ENCODE results near the gene SELE.
"Not testable (repeated sequence)": the region's sequence is repeated elsewhere in the genome, so short reads cannot be mapped to it uniquely, and the experiment has no call there.

The SELE gene

DNA sequence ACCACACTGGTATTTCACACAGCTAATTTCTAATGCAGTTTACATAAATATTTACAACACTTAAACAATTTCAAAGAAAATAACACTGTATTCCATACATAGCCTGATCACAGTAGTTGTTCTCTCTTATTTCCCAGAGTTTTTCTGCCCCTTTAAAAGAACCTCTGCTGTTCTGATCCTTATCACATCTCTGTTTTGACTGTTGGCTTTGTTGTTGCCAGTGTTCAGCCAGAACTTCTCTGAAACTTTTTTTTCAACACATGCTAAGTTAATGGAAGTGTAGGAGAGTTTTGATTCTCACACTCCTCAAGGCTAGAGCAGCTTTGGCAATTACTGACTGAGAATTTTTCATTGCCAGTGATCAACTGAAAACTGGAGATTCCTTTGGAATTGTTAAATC, 11.1 kb downstream of the SELE start:
- DNase-seq (ENCODE audit: low spot score): no peak

DNA sequence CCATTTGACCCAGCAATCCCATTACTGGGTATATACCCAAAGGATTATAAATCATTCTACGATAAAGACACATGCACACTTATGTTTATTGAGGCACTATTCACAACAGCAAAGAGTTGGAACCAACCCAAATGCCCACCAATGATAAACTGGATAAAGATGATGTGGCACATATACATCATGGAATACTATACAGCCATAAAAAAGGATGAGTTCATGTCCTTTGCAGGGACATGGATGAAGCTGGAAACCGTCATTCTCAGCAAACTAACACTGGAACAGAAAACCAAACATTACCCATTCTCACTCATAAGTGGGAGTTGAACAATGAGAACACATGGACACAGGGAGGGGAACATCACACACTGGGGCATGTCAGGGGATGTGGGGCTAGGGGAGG, 18.8 kb downstream of the SELE start:
- not testable (repeated sequence) for DNase-seq (ENCODE audit: low spot score)

DNA sequence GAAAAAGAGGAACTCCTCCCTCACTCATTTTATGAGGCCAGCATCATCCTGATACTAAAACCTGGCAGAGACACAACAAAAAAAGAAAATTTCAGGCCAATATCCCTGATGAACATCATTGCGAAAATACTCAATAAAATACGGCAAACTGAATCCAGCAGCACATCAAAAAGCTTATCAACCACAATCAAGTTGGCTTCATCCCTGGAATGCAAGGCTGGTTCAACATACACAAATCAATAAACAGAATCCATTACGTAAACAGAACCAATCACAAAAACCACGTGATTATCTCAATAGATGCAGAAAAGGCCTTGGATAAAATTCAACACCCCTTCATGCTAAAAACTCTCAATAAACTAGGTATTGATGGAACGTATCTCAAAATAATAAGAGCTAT, 20.8 kb downstream of the SELE start:
- not testable (repeated sequence) for DNase-seq (ENCODE audit: low spot score)

DNA sequence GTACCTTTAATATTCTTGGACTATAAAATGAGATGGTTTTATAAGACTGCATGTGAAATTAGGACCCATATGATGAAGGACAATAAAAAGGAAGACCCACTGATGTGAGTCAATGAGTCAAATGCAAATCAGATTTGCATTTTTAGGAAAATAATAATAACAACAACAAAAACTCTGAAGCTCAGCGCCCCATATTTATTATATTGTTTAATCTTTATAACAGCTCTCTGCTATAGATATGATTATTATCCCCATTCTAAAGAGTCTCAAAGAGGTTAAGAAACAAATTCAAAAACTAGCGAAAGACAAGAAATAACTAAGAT, 21.6 kb downstream of the SELE start:
- DNase-seq (ENCODE audit: low spot score): no peak

DNA sequence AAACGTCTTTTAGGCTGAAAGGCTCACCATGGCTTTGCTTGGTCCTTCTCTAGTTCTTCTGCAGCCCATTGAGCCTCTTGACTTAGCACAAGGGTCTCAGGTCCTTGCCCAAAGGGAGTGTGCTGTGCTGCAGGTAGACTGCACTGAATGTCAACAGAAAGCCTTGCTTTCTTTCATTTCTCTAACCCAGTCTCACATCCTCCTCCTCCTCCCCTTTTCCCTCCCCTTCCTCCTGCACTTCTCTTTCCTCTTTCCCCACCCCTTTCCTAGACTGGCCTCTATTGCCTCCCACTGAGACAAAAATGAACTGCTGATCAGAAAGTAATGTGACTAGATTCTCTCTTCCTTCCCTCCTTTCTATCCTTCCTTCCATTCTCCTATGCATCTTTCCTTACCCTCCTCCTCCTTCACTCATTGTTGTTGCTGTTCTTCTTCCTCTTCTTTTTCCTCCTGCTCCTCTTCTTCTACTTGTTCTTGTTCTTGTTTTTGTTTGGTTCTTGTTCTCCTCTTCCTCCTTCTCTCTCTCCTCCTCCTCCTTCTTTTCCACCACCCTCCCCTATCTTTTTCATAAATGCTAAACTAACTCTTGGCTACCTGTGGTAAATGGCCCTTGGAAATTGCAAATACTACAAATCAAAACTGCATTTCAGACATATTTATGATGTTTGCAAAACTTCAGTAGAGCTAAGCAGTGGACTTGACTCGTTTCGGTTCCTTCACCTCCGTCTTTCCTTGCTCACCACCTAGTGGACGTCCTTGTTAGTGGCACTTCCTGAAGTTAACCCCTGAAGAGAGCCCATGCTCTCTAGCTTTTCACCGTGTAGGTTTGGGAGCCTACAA, 22.2 kb downstream of the SELE start, which contains the start of gene SELL:
SELL (minus strand) TSS at position 152 of the 840 bp plus-strand sequence; CDS start at position 30, 122 bp downstream.
- peak; percentile 87 for DNase-seq (ENCODE audit: low spot score)

DNA sequence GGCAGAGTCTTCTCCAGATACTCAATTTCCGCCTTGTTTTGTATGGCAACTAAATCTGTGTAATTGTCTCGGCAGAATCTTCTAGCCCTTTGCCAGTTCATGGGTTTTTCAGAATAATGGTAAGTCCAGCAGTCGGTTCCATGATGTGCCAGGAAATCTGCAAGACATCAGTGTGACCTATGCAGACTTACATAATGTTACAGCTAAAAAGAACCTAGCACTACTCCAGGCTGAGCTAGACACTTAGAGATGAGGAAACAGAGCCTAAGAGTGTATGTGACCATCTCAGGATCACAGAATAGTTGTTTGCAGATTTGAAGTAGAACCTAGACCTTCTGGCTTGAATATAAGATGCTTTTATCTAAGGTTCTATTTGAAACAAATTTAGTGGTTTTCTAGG, 25.2 kb downstream of the SELE start:
- no peak for DNase-seq (ENCODE audit: low spot score)

DNA sequence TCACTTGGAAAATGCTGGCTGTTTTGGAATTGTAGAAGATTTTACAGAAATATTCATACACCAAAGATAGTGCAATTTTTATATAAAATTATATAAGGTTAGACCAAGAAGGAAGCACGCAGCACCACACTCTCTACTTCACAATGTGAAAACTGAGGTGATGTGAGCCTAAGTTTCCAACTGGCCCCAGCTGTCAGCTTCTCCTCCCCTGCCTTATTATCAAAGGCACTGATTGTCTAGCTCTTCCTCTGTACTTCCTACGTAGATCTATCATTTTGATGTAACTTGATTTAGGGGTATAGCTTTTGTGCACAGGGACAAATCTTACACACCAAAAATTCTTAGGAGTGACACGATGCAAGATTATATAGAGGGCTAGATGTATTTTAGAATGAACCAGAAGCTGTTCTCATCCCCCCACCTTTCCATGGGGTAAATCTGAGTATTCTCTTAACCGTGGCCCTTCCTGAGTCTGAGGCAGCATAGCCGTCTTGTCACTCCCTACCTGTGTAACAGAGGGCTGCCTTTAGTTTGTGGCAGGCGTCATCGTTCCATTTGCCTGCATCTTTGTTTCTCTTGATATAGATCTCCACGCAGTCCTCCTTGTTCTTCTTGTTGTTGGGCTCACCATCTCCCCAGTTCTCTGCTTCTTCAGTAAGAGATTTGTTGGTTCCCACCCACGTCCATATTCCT, 25.8 kb downstream of the SELE start:
- no peak for DNase-seq (ENCODE audit: low spot score)

DNA sequence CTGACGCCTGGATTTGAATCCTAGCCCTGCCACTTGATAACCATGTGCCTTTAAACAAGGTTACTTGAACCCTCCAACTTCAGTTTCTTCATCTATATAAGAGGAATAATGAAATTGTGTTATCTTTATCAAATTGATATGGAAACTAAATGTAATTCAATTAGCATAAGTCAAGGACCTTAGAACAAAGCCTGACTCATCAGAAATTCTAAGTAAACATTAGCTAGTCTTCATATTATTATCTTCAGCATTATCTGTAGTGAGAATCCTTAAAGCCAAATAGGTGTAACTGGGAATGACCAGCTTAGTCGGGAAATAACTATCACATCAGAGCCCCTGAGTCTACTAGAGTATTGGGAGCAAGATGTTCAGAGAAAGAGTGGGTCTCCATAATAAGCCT, 29.1 kb downstream of the SELE start:
- DNase-seq (ENCODE audit: low spot score): no peak

DNA sequence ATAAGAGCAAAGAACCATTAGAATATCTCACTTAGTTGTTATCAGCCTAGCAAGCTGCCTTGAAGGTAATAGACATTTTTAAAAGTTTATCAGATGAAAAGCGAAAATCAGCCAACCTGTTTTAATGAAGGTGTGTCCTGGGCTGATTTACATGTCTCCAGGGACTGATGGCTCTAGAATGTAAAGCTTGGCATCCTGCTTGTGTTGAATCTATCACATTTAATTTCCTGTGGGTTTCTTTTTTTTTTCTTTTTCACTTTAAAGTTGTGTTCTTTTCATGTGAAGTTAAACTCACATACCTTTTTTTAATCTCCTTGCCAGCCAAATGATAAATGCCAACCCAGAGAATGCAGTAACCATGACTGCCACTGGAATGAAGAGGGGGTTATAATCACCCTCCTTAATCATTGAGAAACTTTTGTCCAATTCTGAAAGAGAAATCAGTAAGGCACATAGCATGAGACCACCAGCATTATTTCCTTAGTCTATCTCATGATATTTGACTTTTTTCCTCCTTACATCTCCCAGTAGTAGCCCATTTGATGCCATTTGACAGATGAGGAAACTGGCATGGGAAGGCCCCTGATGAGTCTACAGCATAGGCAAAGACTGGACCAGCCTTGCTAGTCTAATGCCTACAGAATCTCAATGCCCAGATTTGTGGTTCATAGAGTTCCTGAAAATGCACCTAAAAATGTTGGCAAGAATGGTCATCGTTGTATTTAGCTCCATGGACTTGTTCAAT, 32.4 kb downstream of the SELE start:
- no peak for DNase-seq (ENCODE audit: low spot score)

DNA sequence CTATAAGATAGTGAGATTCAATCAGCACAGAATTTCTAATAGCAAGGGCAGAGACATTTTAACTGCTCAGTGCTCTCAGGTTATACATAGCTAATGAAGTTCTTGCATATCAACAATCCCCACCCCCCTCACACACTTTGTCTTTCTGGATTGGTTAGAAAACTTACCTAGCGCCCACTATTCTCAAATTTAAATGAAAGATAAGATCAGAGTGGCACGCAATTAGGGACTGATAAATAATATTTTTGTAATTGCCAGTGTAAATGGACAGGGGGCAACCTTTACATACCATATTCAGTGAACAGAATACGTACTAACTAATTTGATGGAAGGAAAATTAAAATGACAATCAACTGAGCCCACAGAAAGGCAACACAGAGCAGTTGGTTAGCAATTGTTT, 34.2 kb downstream of the SELE start:
- DNase-seq (ENCODE audit: low spot score): no peak

DNA sequence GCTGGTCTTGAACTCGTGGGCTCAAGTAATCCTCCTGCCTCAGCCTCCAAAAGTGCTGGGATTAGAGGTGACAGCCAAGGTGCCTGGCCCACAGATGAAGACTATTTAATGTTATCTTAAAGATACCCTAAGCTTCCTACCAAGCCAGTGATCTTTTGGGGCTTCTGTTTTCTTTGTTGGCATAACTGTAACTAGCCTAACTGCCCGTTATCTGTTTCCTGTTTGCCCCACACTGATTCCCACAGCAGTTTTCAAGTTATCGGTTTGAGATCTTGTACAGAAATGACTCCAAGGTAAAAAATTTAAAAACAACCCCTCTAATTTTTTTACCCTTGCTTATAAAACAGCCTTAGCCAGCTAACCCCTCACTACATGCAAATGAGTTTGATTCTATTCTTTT, 34.9 kb downstream of the SELE start:
- DNase-seq (ENCODE audit: low spot score): peak; percentile 85

DNA sequence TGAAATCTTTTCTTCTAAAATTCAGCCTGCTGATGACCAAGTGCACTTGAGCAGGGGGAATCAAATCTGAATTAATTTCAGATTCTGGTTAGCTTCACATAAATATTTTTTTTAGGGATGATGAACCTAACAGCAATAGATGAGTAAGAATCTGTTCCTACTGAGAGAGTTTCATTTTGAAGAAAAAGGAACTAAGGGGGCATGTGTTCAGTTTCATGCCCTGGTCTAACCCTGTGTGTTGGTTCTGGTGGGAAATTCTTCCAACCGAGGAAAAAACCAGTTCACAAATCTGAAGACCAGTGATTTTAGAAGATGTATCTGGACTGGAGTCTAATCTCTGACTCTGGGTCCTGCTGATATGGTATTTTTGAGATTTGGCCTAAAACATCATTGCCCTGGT, 36.1 kb downstream of the SELE start:
- DNase-seq (ENCODE audit: low spot score): peak; percentile 64

DNA sequence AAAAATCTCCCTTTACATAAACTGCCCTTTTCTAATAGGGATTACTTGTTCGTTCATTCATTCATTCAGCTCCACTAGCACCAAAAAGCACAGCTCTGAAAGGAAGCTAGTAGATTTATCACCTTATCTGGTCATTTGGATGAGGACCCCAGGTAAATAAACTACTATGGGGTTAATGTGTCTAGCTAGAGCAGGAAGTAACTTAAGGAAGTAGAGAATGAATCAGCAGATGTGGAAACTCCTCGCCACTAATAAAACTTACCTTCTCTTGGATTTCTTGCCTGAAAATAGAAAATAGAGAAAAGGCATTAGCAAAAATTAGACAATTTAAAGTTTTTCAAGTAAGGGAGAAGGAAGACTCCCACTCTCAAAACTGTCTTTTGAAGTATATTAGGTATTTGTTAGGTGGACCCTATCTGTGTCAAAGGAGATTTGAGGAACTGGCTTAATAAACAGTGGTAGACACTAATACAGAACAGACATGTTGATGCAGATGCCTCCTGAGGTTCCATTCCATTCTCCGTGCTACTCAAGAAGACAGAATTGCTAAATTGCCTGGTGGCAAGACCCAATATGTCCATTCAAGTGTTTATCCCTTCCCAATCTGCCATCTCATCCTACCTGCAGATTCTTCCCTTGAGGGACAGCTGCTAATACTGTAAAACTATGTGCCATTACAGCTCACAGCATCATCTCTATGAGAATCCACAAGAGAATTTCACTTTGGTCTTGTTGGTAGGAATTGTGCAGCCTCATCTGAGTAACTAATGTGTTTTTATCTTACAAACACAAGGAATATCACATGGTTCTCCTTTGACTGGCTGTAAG, 37.4 kb downstream of the SELE start:
- peak; percentile 43 for DNase-seq (ENCODE audit: low spot score)

DNA sequence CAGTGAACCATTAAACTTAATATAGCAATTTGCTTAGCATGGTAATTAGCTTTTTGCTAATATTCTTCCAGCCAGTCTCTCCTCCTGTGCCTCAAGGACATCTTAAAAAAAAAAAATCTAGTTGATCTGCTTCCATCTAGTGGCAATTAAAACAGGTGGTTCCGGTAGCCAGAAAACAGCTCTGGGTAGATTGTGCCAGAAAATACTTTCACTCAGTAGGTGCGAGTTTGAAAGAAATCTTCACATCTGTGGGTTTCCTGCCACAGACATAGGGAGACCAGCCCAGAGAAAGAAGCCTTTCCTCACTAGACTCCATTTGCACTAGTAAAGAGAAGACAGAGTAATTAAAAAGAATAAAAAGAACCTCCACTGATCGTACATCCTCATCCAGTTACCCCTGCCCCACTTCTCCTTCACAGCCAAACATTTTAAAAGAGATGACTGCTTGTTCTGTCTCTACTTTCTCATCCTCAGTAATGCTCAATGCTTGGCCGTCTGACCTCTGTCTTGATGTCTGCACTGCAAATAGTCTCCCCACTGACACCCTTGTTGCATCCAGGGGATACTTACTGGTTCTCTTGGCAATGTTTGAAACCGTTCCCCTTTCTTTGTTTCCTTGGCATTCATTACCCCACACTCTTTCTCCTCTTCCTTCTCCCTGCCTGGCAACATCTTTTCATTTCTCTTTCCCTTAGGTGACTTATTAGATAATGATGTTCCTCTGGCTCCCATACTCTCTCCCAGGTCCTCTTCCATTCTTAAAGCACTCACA, 39.4 kb downstream of the SELE start:
- DNase-seq (ENCODE audit: low spot score): peak; percentile 82

DNA sequence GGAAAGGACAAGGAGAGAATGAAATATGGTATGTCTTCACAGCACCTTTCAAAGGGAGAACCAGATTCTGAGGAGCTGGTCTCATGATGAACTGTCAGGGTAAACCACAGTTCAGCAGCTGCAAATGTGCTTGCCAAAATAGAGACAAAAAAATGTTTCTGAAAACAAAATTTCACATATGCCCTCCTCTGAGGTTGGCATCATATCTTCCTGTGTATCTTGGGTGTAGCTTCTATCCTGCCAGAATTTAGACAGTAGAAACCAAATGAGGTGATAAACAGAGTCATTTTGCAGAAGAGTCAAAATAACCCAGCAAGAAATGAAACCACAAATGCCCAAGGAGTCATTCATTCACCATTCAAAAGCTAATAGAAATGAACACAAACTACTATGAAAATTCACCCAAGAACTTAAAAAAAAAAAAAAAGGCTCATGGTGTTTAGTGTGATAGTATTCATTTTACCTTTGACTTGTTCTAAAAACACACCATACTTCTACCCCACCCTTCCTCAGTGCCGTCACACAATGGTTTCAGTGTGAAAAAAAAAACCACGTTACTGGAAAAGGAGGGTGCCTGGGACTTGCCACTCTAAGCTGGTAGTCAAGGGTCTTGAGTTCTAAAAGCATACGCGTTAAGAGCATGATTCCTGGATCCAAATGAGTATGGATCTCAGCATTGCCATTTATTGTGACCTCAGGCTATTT, 41.0 kb downstream of the SELE start:
- peak; percentile 92 for DNase-seq (ENCODE audit: low spot score)

DNA sequence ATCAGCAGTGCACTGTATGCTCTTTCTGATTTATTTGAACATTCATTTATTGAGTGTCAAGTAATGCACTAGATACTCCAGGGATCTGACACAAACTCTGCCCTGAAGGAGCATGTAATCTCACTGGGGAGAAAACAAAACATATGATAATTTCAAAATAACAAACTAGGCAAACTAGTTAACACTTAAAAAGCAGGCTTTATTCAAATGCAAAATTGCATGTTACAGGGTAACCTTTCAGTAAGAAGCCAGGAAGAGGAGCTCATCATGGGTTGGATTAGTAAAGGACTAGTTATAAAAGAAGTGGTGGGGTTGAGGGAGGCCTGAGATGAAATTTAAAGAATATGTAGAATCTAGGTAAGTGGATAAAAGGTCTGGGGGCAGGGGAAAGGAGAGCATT, 43.4 kb downstream of the SELE start:
- DNase-seq (ENCODE audit: low spot score): no peak

DNA sequence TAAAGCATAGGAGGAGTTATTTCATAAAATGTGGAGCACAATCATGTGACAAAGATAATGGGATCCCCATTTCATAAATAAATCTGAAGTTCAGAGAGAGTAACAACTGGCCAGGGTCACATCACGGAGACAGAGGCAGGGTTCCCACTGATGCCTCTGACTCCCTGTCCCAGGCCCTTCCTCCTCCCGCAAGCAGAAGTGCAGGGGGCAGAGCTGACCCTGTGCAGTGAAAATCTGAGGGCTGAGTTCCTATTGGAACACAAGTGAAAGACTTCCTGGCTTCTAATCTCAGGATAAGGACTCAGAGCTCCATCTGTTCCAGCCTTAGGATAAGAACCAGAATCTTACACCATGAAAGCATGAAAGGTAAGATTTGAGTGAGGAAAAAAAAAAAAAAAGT, 44.5 kb downstream of the SELE start:
- DNase-seq (ENCODE audit: low spot score): no peak

DNA sequence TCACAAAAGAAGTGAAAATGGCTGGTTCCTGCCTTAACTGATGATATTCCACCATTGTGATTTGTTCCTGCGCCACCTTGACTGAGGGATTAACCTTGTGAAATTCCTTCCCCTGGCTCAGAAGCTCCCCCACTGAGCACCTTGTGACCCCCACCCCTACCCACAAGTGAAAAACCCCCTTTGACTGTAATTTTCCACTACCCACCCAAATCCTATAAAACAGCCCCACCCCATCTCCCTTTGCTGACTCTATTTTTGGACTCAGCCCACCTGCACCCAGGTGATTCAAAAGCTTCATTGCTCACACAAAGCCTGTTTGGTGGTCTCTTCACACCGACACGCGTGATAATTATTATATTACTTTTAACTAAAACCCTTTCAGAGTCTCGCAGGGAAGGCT, 45.5 kb downstream of the SELE start:
- not testable (repeated sequence) for DNase-seq (ENCODE audit: low spot score)

DNA sequence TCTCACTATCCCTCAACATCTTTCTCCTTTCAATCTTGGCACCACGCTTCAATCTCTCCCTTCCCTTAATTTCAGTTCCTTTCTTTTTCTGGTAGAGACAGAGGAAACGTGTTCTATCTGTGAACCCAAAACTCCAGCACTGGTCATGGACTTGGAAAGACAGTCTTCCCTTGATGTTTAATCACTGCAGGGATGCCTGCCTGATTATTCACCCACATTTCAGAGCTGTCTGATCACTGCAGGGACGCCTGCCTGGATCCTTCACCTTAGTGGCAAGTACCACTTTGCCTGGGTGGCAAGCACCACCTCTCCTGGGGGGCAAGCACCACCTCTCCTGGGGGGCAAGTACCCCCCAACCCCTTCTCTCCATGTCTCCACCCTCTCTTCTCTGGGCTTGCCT, 50.2 kb downstream of the SELE start:
- no peak for DNase-seq (ENCODE audit: low spot score)

DNA sequence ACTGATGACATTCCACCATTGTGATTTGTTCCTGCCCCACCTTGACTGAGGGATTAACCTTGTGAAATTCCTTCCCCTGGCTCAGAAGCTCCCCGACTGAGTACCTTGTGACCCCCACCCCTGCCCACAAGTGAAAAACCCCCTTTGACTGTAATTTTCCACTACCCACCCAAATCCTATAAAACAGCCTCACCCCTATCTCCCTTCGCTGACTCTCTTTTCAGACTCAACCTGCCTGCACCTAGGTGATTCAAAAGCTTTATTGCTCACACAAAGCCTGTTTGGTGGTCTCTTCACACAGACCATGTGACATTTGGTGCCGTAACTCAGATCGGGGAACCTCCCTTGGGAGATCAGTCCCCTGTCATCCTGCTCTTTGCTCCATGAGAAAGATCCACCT, 50.7 kb downstream of the SELE start:
- DNase-seq (ENCODE audit: low spot score): not testable (repeated sequence)

DNA sequence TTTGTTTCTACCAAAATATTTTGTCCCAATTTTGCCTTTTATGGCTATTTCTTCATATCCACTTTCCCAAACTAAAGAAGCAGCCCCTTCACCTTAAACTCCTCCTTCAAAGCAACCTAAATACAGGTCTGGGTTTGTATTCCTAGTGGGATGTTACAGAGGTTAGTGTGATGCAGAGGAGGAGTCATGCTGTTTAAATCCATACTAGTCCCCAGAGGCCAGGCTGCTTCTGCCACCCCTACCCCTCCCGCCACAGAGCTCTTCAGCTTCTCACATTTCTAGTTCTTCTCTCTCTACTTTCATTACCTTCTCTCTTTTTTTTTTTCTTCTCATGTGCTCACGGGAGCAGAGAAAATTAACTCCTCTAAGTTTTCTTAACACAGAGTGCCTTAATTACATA, 51.8 kb downstream of the SELE start:
- no peak for DNase-seq (ENCODE audit: low spot score)

Measured in activated CD4-positive, alpha-beta T cell treated with anti-CD3 and anti-CD28 coated beads, Interleukin-2, Interleukin-4, amounts not matched to agents 100 ng/mL and 50 ng/mL, durations not matched to agents 16 hours and 8 hours (primary cell).